GM21619 (cell line): ENCODE results near the gene NOTCH1.

Experiments used
- ATAC-seq: cut with Tn5 transposase; IDR thresholded peaks from one replicate; pipeline ENCODE4 v1.9.1; 2021; ENCODE audit not compliant: unreplicated experiment

NOTCH1 gene

DNA sequence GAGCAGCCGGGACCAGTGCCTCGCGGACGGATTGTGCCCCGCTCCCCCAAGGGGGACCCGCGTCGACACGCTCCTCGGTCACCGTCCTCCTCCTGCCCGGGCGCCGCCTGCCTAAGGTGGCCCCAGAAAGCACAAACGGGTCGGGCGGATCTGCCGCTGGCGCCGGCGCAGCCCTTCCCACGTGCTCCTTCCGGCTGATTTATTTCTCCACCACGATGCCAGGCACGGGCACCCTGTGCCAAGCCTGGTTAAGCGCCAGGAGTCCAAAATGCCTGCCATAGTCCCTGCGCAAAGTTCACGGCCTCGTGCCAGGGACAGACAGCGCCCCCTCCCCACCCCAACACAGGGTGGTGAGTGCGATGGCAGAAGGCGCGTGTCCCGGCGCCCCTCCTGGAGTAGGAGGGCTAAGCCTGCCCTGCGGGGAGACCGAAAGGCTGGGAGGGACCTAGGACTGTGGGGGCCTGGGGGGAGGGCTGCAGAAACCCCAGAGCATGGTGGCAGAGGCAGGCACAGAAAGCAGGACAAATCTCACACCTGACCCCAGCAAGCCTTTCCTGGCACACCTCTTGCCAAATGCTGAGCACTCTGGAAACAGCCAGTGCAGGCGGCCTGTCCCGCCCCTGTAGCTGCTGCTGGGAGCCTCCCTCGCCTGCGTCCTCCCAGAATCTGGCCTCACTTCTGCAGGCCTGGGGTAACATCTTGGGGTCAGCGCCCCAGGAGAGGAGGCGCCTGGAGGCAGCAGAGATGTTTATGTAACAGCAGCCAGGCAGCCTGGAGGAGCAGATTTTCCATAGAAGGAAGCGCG is 1.1 kb upstream of the NOTCH1 start:
- no peak for ATAC-seq

- no peak for ATAC-seq
Observed at GRCh38 chr9:136545692-136545964, 220 bp downstream of the NOTCH1 start.

DNA sequence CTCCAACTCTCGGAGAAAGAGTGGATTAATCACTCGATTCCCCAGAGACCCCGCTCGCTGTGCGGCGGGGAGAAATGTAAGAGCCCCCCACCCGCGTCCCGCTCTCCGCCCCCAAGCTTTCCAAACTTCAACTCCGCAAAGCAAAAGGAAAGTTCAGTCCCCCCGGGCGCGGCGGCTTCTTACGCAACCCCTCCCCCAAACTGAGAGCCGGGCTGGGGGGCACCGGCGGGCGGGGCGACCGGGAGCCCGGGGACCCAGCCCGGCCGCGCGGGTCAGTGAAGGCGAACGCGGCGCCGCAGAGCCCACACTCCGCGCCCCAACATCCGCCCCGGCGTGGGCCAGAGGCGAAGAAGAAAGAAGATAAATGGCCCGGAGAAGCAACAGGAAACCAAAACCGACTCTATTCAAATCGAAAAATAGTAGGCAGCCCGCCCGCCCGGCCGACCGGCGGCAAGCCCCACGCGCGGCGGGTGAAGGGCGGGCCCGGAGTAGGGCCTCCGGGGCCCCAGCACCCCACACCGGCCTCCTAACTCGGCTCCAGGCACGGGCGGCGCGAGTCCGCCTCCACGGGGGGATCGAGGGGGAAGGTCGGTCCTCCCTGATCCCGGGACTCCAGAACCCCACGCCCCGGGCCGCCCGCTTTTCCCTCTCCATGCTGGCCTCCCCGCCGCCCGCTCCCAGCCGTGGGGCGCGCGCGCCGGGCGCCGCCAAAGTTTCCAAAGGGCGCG is 720 bp downstream of the NOTCH1 start:
- peak; percentile 17 for ATAC-seq

GRCh38 chr9:136544548-136544963 is 1.3 kb downstream of the NOTCH1 start:
- peak; percentile 15 for ATAC-seq

GRCh38 chr9:136543830-136544547 is 1.9 kb downstream of the NOTCH1 start:
- no peak for ATAC-seq

DNA sequence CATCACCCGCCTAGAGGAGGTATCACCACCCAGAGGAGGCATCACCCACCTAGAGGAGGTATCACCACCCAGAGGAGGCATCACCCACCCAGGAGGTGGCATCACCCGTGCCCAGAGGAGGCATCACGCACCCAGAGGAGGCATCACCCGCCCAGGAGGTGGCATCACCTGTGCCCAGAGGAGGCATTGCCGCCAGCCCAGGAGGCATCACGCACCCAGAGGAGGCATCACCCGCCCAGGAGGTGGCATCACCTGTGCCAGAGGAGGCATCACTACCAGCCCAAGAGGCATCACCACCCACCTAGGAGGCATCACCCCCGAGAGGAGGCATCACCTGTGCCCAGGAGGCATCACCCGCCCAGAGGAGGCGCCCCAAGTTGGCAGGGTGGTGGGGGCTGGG is 2.6 kb downstream of the NOTCH1 start:
- ATAC-seq: no peak

GRCh38 chr9:136542241-136543040 is 3.4 kb downstream of the NOTCH1 start:
- no peak for ATAC-seq

DNA sequence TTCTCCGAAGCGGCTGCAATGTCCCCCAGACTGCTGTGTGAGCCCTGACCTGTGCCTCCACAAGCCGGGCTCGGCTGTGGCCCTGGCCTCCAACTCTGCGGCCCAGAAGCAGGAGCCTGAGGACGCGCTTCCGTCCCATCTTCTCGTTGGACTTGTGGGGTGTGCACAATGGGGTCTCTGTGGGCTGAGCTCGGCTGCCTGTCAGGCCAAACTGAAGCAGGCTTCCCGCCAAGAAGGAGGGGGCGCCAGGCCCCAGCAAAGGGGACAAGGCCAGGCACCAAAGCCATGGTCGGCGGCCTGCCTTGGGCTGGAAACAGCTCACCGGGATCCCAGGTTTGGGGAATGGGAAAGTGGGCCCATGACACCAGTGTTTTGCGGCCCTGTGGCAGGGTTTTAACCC is 4.1 kb downstream of the NOTCH1 start:
- no peak for ATAC-seq

- ATAC-seq: no peak
Observed at GRCh38 chr9:136541179-136541578, 4.7 kb downstream of the NOTCH1 start.

DNA sequence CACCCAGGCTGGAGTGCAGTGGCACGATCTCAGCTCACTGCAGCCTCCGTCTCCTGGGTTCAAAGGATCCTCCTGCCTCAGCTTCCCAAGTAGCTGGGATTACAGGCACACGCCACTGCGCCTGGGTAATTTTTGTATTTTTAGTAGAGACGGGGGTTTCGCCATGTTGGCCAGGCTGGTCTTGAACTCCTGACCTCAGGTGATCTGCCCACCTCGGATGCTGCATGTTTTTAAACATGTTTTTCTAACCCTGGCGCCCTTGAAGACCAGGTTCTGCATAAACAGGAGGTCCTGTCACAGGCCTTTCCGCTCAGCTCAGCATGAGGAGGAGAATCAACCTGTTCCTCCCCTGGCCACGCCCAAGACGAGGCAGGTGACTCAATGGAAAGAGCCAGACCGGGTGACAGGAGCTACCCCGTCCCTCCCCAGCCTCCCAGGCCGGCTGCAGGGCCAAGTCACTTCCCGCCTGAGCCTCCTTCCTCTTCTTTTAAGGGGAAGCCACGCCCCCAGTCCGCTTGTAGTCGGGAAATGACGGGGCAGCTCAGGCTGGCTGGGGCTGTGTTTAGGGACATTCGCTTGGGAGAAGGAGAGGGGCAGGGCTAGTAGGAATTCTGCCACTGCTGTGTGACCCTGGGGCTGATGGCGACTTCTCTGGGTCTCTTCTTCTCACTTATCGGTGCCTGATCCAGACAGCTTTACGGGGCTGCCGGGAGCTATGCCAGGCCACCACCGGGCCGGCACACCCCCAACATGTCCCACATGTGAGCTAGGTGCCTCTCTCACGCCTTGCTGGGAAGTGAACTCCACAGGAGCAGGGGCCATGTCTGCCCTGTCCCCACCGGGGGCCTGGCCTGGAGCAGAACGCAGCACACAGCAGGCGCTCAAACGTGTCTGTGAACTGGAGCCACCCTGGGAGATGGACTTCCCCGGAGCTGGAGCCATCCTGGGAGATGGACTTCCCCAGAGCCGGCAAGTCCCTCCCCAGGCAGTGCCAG is 6.1 kb downstream of the NOTCH1 start:
- ATAC-seq: peak; percentile 41

DNA sequence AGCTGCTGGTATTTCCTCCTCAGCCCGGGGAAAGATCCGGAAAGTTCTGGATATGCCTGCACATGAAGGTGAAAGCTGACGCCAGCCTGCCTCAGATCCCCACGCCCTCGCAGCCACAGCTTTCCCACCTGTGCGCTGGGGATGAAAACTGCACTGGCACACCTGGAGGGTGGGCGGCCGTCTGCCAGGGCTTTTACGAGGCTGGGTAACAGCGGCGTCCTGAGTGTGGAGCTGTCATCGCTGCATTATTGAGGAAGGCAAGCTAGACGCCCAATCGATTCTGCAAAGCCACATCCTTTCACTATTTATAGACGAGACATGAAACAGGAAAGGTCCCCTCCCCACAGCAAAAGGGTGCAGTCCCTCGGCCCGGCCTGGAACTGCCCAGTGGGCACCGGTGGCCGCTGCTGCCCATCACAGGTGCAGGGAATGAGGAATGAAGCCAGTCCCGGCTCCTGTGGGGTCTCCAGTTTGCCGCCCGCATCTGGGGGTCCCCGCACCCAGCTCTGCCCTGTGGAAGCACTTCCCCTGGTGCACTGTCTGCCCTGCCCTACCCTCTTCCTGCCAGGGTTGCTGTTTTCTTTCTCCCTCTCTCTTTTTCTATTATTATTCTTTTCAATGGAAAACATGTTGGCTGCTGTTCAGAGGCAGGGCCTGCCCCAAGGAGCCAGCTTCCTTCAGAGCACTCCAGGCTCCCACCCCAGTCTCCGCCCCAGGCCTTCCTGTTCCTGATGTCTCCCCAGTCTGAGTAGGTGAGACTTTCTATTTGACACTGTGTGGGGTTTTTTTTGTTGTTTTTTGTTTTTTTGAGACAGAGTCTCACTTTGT is 7.0 kb downstream of the NOTCH1 start:
- peak; percentile 43 for ATAC-seq

DNA sequence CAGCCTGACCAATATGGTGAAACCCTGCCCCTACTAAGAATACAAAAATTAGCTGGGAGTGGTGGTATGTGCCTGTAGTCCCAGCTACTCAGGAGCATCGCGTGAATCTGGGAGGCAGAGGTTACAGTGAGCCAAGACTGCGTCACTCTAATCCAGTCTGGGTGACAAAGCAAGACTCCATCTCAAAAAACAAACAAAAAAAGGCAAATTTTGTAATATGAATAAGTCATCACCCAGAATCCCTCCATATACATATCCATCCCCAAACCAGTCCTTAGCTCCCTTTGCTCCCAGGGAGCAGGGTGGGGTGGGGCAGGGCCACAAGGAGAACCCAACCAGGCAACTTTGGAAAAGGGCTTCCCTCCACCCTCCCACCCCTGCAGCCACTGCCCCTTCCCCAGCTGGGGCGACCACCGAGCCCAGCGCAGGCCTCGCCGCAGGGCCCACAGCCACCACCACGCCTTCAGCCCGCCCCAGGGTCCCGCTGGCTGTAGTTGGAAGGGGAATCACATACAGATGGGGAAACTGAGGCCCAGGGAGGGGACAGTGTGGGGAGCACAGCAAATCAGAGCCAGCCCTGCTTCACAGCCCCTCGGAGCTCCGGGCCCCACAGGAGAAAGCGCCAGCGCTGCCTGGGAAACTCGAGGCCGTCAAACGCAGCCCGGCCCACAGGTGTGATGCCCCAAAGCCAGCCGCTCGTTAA is 7.8 kb downstream of the NOTCH1 start:
- no peak for ATAC-seq

DNA sequence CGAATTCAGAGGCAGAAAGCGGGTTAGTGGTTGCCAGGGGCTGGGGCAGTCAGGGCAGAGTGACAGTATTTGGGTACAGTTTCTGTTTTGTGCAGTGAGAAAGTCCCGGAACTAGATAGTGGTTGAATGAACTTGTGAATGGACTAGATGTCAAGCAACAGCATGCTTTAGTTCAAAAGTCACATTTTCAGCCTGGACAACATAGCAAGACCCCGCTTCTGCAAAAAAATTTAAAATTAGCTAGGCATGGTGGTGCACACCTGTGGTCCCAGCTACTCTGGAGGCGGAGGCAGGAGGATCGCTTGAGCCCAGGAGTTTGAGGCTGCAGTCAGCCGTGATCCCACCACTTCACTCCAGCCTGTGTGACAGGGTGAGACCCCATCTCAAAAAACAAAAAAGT is 8.4 kb downstream of the NOTCH1 start:
- no peak for ATAC-seq

GRCh38 chr9:136536721-136537241 is 9.1 kb downstream of the NOTCH1 start:
- ATAC-seq: no peak

DNA sequence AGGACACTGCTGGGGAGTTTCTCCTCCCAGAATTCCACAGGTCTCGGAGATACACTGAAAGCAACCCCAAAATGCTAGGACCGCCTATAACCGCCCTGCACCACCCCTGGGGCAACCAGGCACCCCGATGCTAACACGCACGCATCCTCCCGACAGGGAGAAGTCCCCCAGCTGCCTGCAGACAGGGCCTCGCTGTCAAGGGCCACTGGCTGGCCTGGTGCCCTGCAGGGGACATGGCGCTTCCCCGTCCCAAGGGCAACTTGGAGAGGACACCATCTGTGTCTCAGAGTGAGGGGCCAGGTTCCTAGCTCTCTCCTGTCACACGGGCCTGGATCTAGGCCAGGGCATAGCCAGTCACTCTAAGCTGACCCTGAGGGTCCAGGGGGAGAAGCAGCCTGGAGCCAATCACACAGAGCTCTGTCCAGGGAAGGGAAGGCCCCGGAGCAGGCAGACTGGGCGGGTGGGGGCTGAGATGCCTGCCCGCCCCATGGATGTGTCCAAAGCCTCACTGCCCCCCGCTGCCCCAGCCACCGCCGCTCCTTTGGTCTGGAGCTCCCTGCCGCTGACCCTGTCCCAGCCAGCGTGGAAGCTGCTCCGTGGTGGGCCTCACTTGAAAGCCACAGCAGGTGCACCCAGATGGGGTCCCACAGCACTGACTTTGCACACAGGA is 9.7 kb downstream of the NOTCH1 start:
- no peak for ATAC-seq

- no peak for ATAC-seq
Observed at GRCh38 chr9:136535070-136535469, 10.8 kb downstream of the NOTCH1 start.

- no peak for ATAC-seq
Observed at GRCh38 chr9:136534366-136534765, 11.5 kb downstream of the NOTCH1 start.

- ATAC-seq: no peak
Observed at GRCh38 chr9:136533775-136534157, 12.1 kb downstream of the NOTCH1 start.
